BLaER1 treated with 17β-estradiol and CSF1 and Interleukin-3, amounts not matched to agents 10 nM and 100 nM (cell line): Measurements from ENCODE around the gene PTPRM.

Experiments
- H3K27ac ChIP-seq, 11 experiments: shearing (Covaris generic); formaldehyde crosslinking; 2 replicates each; pipeline ENCODE4 v1.8.1; 2022
- H3K27me3 ChIP-seq, 11 experiments: shearing (Covaris generic); formaldehyde crosslinking; 2 replicates each; pipeline ENCODE4 v1.8.1; 2022
- H3K36me3 ChIP-seq, 11 experiments: shearing (Covaris generic); formaldehyde crosslinking; 2 replicates each; pipeline ENCODE4 v1.8.1; 2022
- H3K4me1 ChIP-seq, 10 experiments: shearing (Covaris generic); formaldehyde crosslinking; 2 replicates each; pipeline ENCODE4 v1.8.1; 2022
- H3K4me2 ChIP-seq, 11 experiments: shearing (Covaris generic); formaldehyde crosslinking; 2 replicates each; pipeline ENCODE4 v1.8.1; 2022
- H3K4me3 ChIP-seq, 10 experiments: shearing (Covaris generic); formaldehyde crosslinking; 2 replicates each; pipeline ENCODE4 v1.8.1; 2022
- H3K9ac ChIP-seq, 11 experiments: shearing (Covaris generic); formaldehyde crosslinking; 2 replicates each; pipeline ENCODE4 v1.8.1; 2022
- H3K9me3 ChIP-seq, 11 experiments: shearing (Covaris generic); formaldehyde crosslinking; replicated peaks in 1 of 11; 2 replicates each; pipeline ENCODE4 v1.8.1; 2022
- H4K20me1 ChIP-seq, 11 experiments: shearing (Covaris generic); formaldehyde crosslinking; 2 replicates each; pipeline ENCODE4 v1.8.1; 2022
- Cebpa-rat ChIP-seq, 11 experiments: shearing (Covaris generic); IDR thresholded peaks; 2 replicates each; pipeline ENCODE4 v1.8.1; 2022

The PTPRM gene

GRCh38 chr18:7742224-7742623 lies 175.1 kb downstream of the PTPRM start:
- no peak overlapping the region for H3K4me2 ChIP-seq
- no peak overlapping the region for H3K27ac ChIP-seq
- H4K20me1 ChIP-seq: no peaks in the 10 kb centered on the region

GRCh38 chr18:7743256-7743655 lies 176.1 kb downstream of the PTPRM start:
- Histone ChIP-seq H3K4me3 (no peak overlapping the region), H3K27me3 (no peaks in the 10 kb centered on the region), H3K27ac (no peak overlapping the region), H3K4me1 (peaks cover 1 to 5% (median 4%) of the 10 kb centered on the region in 10 experiments; a peak in 14 of 20 replicates), H4K20me1 (no peaks in the 10 kb centered on the region), H3K36me3 (no peaks in the 10 kb centered on the region), H3K9ac (no peak overlapping the region), H3K9me3 (peaks cover 10 to 22% (median 18%) of the 10 kb centered on the region in 11 experiments; a peak in 21 of 22 replicates), H3K4me2 (no peak overlapping the region)
- TF ChIP-seq Cebpa-rat (IDR thresholded peaks at IDR 0.05): no peak

More at GRCh38 chr18:7742224-7742623, 175.1 kb downstream of the PTPRM start:
- Histone ChIP-seq H3K4me3 (no peak overlapping the region), H3K27me3 (no peaks in the 10 kb centered on the region), H3K4me1 (no peaks in the 10 kb centered on the region), H3K9me3 (peaks cover 10 to 22% (median 18%) of the 10 kb centered on the region in 11 experiments; a peak in 21 of 22 replicates), H3K9ac (no peak overlapping the region), H3K36me3 (no peaks in the 10 kb centered on the region)
- TF ChIP-seq Cebpa-rat (IDR thresholded peaks at IDR 0.05): no peak

- Histone ChIP-seq H4K20me1 (no peaks in the 10 kb centered on the region), H3K27me3 (no peaks in the 10 kb centered on the region), H3K4me1 (peaks cover 8 to 17% (median 12%) of the 10 kb centered on the region in 10 experiments; a peak in 14 of 20 replicates), H3K4me3 (no peak overlapping the region), H3K27ac (no peak overlapping the region), H3K36me3 (no peaks in the 10 kb centered on the region), H3K4me2 (no peak overlapping the region), H3K9ac (no peak overlapping the region), H3K9me3 (peaks cover 10 to 22% (median 18%) of the 10 kb centered on the region in 11 experiments; a peak in 21 of 22 replicates)
- no peak for TF ChIP-seq Cebpa-rat (IDR thresholded peaks at IDR 0.05)
Measured at GRCh38 chr18:7746106-7746505, 179.0 kb downstream of the PTPRM start.

GRCh38 chr18:7748251-7749007 lies 181.3 kb downstream of the PTPRM start:
- peak overlapping the region; percentile 10 to 46 (median 31); a peak in 13 of 22 replicates for H3K4me2 ChIP-seq
- H3K4me1 ChIP-seq: peaks cover 8 to 17% (median 12%) of the 10 kb centered on the region in 10 experiments; a peak in 14 of 20 replicates
- no peak for TF ChIP-seq Cebpa-rat (IDR thresholded peaks at IDR 0.05)
- H3K27me3 ChIP-seq: no peaks in the 10 kb centered on the region
- H3K36me3 ChIP-seq: no peaks in the 10 kb centered on the region
- peaks cover 10 to 22% (median 18%) of the 10 kb centered on the region in 11 experiments; a peak in 21 of 22 replicates for H3K9me3 ChIP-seq
- no peak overlapping the region for H3K27ac ChIP-seq
- H3K9ac ChIP-seq: no peak overlapping the region
- no peak overlapping the region for H3K4me3 ChIP-seq
- H4K20me1 ChIP-seq: no peaks in the 10 kb centered on the region

GRCh38 chr18:7749008-7749405 lies 181.9 kb downstream of the PTPRM start:
- Histone ChIP-seq H3K9me3 (peaks cover 10 to 22% (median 18%) of the 10 kb centered on the region in 11 experiments; a peak in 21 of 22 replicates), H3K4me3 (no peak overlapping the region), H3K9ac (no peak overlapping the region), H4K20me1 (no peaks in the 10 kb centered on the region), H3K36me3 (no peaks in the 10 kb centered on the region), H3K4me2 (peak overlapping the region in 8 of 11 experiments; percentile 10 to 46 (median 32); a peak in 10 of 22 replicates), H3K27me3 (no peaks in the 10 kb centered on the region), H3K4me1 (peaks cover 8 to 17% (median 12%) of the 10 kb centered on the region in 10 experiments; a peak in 14 of 20 replicates), H3K27ac (no peak overlapping the region)
- no peak for TF ChIP-seq Cebpa-rat (IDR thresholded peaks at IDR 0.05)

GRCh38 chr18:7749510-7749981 lies 182.4 kb downstream of the PTPRM start:
- no peak overlapping the region for H3K9ac ChIP-seq
- no peak overlapping the region for H3K4me3 ChIP-seq
- H3K36me3 ChIP-seq: no peaks in the 10 kb centered on the region
- no peaks in the 10 kb centered on the region for H4K20me1 ChIP-seq
- peaks cover 8 to 17% (median 12%) of the 10 kb centered on the region in 10 experiments; a peak in 14 of 20 replicates for H3K4me1 ChIP-seq
- H3K9me3 ChIP-seq: peaks cover 10 to 22% (median 18%) of the 10 kb centered on the region in 11 experiments; a peak in 21 of 22 replicates
- H3K27me3 ChIP-seq: no peaks in the 10 kb centered on the region
- no peak for TF ChIP-seq Cebpa-rat (IDR thresholded peaks at IDR 0.05)
- H3K27ac ChIP-seq: no peak overlapping the region
- H3K4me2 ChIP-seq: no peak overlapping the region

- Histone ChIP-seq H3K27ac (no peak overlapping the region), H4K20me1 (no peaks in the 10 kb centered on the region), H3K9ac (no peak overlapping the region), H3K9me3 (peaks cover 9 to 18% (median 16%) of the 10 kb centered on the region in 11 experiments; a peak in 21 of 22 replicates), H3K27me3 (no peaks in the 10 kb centered on the region), H3K36me3 (no peaks in the 10 kb centered on the region), H3K4me2 (no peak overlapping the region), H3K4me1 (peaks cover 8 to 17% (median 12%) of the 10 kb centered on the region in 10 experiments; a peak in 14 of 20 replicates), H3K4me3 (no peak overlapping the region)
- TF ChIP-seq Cebpa-rat (IDR thresholded peaks at IDR 0.05): no peak
Measured at GRCh38 chr18:7750095-7750663, 183.1 kb downstream of the PTPRM start.

GRCh38 chr18:7750966-7751365 lies 183.8 kb downstream of the PTPRM start:
- TF ChIP-seq Cebpa-rat (IDR thresholded peaks at IDR 0.05): no peak
- Histone ChIP-seq H3K9me3 (peaks cover under 1 to 12% (median 9%) of the 10 kb centered on the region in 11 experiments; a peak in 16 of 22 replicates), H3K4me1 (peaks cover 8 to 17% (median 12%) of the 10 kb centered on the region in 10 experiments; a peak in 14 of 20 replicates), H3K36me3 (no peaks in the 10 kb centered on the region), H3K4me3 (no peak overlapping the region), H3K27me3 (no peaks in the 10 kb centered on the region), H3K4me2 (no peak overlapping the region), H3K9ac (no peak overlapping the region), H4K20me1 (no peaks in the 10 kb centered on the region), H3K27ac (no peak overlapping the region)

- Histone ChIP-seq H3K27me3 (no peaks in the 10 kb centered on the region), H3K9me3 (no peaks in the 10 kb centered on the region), H3K4me1 (peaks cover 0 to 2% (median 0%) of the 10 kb centered on the region in 10 experiments; a peak in 2 of 20 replicates), H4K20me1 (no peaks in the 10 kb centered on the region), H3K36me3 (no peaks in the 10 kb centered on the region), H3K9ac (no peak overlapping the region), H3K27ac (no peak overlapping the region), H3K4me3 (no peak overlapping the region), H3K4me2 (no peak overlapping the region)
- no peak for TF ChIP-seq Cebpa-rat (IDR thresholded peaks at IDR 0.05)
Measured at GRCh38 chr18:7754258-7754657, 187.1 kb downstream of the PTPRM start.
